ACC112 (cell line): ENCODE data around the gene CD300LF.

Experiments used
- H2AFZ ChIP-seq: fragments of 200-600 bp; sonication (generic); one replicate; pipeline ENCODE4 v1.6.0; 2017; ENCODE audit warnings: antibody characterized with exemption, low read length; ENCODE audit not compliant: unreplicated experiment
- H3K27ac ChIP-seq: fragments of 200-600 bp; sonication (generic); 2 replicates; pipeline ENCODE4 v1.5.1; 2014; ENCODE audit warnings: low read depth, mild to moderate bottlenecking, antibody characterized with exemption, low read length, moderate library complexity
- H3K27me3 ChIP-seq: fragments of 200-600 bp; sonication (generic); 2 replicates; pipeline ENCODE4 v1.6.1; 2014; ENCODE audit warnings: mild to moderate bottlenecking, antibody characterized with exemption, low read length, moderate library complexity, mixed read lengths; ENCODE audit not compliant: insufficient read depth
- H3K36me3 ChIP-seq: fragments of 200-600 bp; sonication (generic); 2 replicates; pipeline ENCODE4 v1.6.1; 2016; ENCODE audit warnings: mild to moderate bottlenecking, antibody characterized with exemption, low read length, moderate library complexity, mixed read lengths; ENCODE audit not compliant: insufficient read depth
- H3K4me1 ChIP-seq: fragments of 200-600 bp; sonication (generic); one replicate; pipeline ENCODE4 v1.6.1; 2016; ENCODE audit warnings: low read length, mixed read lengths; ENCODE audit not compliant: insufficient read depth, unreplicated experiment, control insufficient read depth
- H3K4me3 ChIP-seq: fragments of 200-600 bp; sonication (generic); 2 replicates; pipeline ENCODE4 v1.5.1; 2014; ENCODE audit warnings: mild to moderate bottlenecking, low read depth, low read length
- H3K79me2 ChIP-seq: fragments of 200-600 bp; sonication (generic); one replicate; pipeline ENCODE4 v1.6.0; 2016; ENCODE audit warnings: low read length; ENCODE audit not compliant: control insufficient read depth, unreplicated experiment, insufficient read depth

Gene CD300LF

GRCh38 chr17:74746376-74746775 is 33.7 kb upstream of the CD300LF start:
- Histone ChIP-seq H2AFZ (no peak overlapping the region), H3K27ac (no peak overlapping the region), H3K4me1 (no peaks in the 10 kb centered on the region), H3K36me3 (no peaks in the 10 kb centered on the region), H3K4me3 (no peak overlapping the region), H3K79me2 (no peaks in the 10 kb centered on the region), H3K27me3 (peaks cover 21% of the 10 kb centered on the region)

DNA sequence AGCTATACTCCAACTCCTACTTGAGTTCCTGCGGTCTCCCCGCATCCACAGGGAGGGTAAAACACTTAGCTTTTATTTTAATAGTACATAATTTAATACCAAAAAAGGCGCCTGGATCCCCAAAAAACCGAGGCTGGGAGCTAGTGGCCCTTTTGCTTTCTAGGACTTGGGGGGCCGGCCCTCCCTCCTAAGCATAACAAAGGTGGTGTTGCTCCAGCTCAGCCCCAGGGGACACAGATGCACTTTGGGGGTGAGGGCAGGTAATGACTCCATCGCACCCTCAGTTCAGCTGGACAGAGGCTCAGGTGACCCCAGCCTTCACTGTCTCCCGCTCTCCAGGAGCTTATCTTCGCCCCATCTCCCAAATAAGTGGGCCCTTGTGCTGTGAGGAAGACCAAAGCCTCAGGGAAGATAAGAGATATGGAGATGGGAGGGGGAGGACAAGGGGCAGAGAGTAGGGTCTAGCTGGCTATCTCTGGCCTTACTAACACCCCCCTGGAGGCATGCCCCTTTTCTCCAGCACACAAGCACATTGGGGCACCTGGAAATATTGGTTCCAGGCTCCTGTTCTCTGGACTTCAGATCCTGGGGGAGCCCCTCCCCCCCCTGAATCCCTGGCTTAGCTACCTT is 32.9 kb upstream of the CD300LF start:
- H3K27me3 ChIP-seq = peaks cover 21% of the 10 kb centered on the region
- no peak overlapping the region for H3K27ac ChIP-seq
- H3K79me2 ChIP-seq = no peaks in the 10 kb centered on the region
- H3K36me3 ChIP-seq = no peaks in the 10 kb centered on the region
- no peaks in the 10 kb centered on the region for H3K4me1 ChIP-seq
- no peak overlapping the region for H3K4me3 ChIP-seq
- H2AFZ ChIP-seq = no peak overlapping the region

DNA sequence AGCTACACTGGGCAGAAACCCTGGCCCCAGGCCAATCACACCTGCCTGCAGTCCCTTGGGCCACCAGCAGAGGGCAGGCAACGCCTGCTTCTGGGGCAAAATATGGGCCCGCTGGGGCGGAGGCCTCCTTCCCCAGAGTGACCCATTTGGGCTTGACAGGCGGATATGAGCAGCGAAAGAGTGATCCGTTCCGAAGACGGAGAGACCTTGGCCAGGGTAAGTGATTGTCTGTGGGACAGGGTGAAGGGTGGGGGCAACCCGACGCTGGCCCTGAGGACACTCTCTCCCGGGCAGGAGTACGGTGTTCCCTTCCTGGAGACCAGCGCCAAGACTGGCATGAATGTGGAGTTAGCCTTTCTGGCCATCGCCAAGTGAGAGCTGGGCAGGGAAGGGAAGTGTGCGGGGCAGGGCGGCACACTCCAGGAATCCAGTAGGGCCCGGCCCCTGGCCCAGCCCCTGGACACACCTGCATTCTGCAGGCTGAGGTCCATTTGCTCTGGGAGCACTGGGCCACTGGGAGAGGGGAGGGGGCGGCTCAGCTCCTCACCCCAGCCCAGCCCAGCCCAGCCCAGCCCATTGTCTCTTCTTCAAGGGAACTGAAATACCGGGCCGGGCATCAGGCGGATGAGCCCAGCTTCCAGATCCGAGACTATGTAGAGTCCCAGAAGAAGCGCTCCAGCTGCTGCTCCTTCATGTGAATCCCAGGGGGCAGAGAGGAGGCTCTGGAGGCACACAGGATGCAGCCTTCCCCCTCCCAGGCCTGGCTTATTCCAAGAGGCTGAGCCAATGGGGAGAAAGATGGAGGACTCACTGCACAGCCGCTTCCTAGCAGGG is 32.2 kb upstream of the CD300LF start:
- H3K4me1 ChIP-seq = no peaks in the 10 kb centered on the region
- H3K4me3 ChIP-seq = no peak overlapping the region
- H3K27ac ChIP-seq = no peak overlapping the region
- peaks cover 24% of the 10 kb centered on the region for H3K27me3 ChIP-seq
- no peak overlapping the region for H2AFZ ChIP-seq
- H3K79me2 ChIP-seq = no peaks in the 10 kb centered on the region
- H3K36me3 ChIP-seq = no peaks in the 10 kb centered on the region

- no peak overlapping the region for H2AFZ ChIP-seq
- H3K27me3 ChIP-seq = peaks cover 18% of the 10 kb centered on the region
- H3K79me2 ChIP-seq = no peaks in the 10 kb centered on the region
- H3K4me3 ChIP-seq = no peak overlapping the region
- no peaks in the 10 kb centered on the region for H3K4me1 ChIP-seq
- H3K27ac ChIP-seq = no peak overlapping the region
- no peaks in the 10 kb centered on the region for H3K36me3 ChIP-seq
Measured at GRCh38 chr17:74744349-74744713, 31.6 kb upstream of the CD300LF start.

- Histone ChIP-seq H3K27me3 (peaks cover 18% of the 10 kb centered on the region), H3K4me3 (no peak overlapping the region), H3K27ac (no peak overlapping the region), H3K4me1 (no peaks in the 10 kb centered on the region), H3K79me2 (no peaks in the 10 kb centered on the region), H3K36me3 (no peaks in the 10 kb centered on the region), H2AFZ (no peak overlapping the region)
Measured at GRCh38 chr17:74743755-74744154, 31.0 kb upstream of the CD300LF start.

- no peaks in the 10 kb centered on the region for H3K79me2 ChIP-seq
- H3K27ac ChIP-seq = no peak overlapping the region
- no peak overlapping the region for H3K4me3 ChIP-seq
- H3K27me3 ChIP-seq = peaks cover 22% of the 10 kb centered on the region
- H3K4me1 ChIP-seq = no peaks in the 10 kb centered on the region
- H3K36me3 ChIP-seq = no peaks in the 10 kb centered on the region
- no peak overlapping the region for H2AFZ ChIP-seq
Measured at GRCh38 chr17:74742978-74743545, 30.3 kb upstream of the CD300LF start.

GRCh38 chr17:74742153-74742515 is 29.4 kb upstream of the CD300LF start:
- no peak overlapping the region for H3K4me3 ChIP-seq
- peaks cover 32% of the 10 kb centered on the region for H3K27me3 ChIP-seq
- H3K79me2 ChIP-seq = no peaks in the 10 kb centered on the region
- no peak overlapping the region for H3K27ac ChIP-seq
- H2AFZ ChIP-seq = no peak overlapping the region
- H3K4me1 ChIP-seq = no peaks in the 10 kb centered on the region
- no peaks in the 10 kb centered on the region for H3K36me3 ChIP-seq

DNA sequence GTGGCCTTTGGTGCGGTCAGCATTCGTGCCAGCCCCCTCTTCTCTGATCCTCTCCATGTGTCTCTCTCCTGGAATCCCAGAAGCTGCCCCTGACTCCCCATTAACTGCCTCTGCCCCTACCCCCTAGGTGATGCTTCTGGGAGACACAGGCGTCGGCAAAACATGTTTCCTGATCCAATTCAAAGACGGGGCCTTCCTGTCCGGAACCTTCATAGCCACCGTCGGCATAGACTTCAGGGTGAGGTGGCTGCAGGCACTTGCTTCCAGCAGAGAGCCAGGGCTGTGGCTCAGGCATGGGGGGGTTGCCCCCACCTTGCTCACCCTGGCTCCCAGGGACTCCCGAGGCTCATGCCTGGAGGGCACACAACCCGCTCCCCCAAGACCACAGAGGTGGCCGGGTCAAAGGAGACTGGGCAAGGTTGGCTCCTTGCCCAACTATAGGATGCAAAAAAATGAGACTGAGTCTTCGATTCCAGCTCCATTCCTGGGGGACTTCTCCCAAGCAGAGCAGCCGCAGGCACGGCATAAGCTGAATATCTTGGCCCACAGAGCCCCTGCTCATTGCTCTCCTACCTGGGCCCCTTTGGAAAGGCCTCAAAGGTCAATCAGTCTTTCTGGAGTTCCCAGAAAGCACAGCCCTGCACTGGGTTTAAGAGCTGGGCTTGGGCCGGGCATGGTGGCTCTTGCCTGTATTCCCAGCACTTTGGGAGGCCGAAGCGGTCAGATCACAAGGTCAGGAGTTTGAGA is 28.1 kb upstream of the CD300LF start:
- Histone ChIP-seq H2AFZ (no peak overlapping the region), H3K79me2 (no peaks in the 10 kb centered on the region), H3K27ac (no peak overlapping the region), H3K36me3 (no peaks in the 10 kb centered on the region), H3K4me3 (no peak overlapping the region), H3K27me3 (peaks cover 45% of the 10 kb centered on the region), H3K4me1 (no peaks in the 10 kb centered on the region)

- H3K79me2 ChIP-seq = no peaks in the 10 kb centered on the region
- H3K4me3 ChIP-seq = no peak overlapping the region
- peaks cover 51% of the 10 kb centered on the region for H3K27me3 ChIP-seq
- H2AFZ ChIP-seq = no peak overlapping the region
- H3K4me1 ChIP-seq = no peaks in the 10 kb centered on the region
- H3K36me3 ChIP-seq = no peaks in the 10 kb centered on the region
- no peak overlapping the region for H3K27ac ChIP-seq
Measured at GRCh38 chr17:74740173-74740572, 27.4 kb upstream of the CD300LF start.

DNA sequence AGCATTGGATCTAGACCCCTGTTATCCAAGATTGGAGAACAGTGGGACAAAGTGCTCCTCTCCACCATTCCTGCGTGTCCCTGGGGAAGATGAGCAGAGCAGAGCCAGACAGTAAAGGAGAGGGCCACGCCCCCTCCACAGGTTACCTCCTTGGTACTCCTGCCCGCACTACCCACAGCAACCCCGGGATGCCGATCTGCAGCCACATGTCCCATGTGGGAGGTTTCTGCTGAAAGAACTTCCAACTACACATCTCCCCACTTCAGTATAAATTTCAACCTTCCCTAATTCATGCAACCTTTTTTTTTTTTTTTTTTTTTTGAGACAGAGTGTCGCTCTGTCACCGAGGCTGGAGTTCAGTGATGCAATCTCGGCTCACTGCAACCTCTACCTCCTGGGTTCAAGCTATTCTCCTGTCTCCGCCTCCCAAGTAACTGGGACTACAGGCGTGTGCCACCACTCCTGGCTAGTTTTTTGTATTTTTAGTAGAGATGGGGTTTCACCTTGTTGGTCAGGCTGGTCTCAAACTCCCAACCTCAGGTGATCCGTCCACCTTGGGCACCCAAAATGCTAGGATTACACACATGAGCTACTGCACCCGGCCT is 26.6 kb upstream of the CD300LF start:
- H3K4me1 ChIP-seq = no peaks in the 10 kb centered on the region
- peaks cover 58% of the 10 kb centered on the region for H3K27me3 ChIP-seq
- H3K79me2 ChIP-seq = no peaks in the 10 kb centered on the region
- no peak overlapping the region for H3K27ac ChIP-seq
- no peak overlapping the region for H2AFZ ChIP-seq
- no peak overlapping the region for H3K4me3 ChIP-seq
- no peaks in the 10 kb centered on the region for H3K36me3 ChIP-seq
